MM.1S (cell line): ENCODE measurements around the gene CXXC5.
"Not testable (repeated sequence)": the region's sequence is repeated elsewhere in the genome, so short reads cannot be mapped to it uniquely, and the experiment has no call there.

Experiments used
- DNase-seq: peaks from one replicate; pipeline ENCODE4 v3.0.0-alpha.2; 2015
- H2AFZ ChIP-seq: fragments of 300-600 bp; sonication (generic); 2 replicates; pipeline ENCODE4 v1.6.0; 2016; ENCODE audit warnings: antibody characterized with exemption, low read length
- H3F3A ChIP-seq: fragments of 300-600 bp; sonication (generic); 2 replicates; pipeline ENCODE4 v1.6.1; 2016; ENCODE audit warnings: mild to moderate bottlenecking, antibody characterized with exemption, low read length, moderate library complexity, mixed read lengths; ENCODE audit not compliant: insufficient read depth
- H3K27ac ChIP-seq: fragments of 300-600 bp; sonication (generic); 2 replicates; pipeline ENCODE4 v1.5.1; 2016; ENCODE audit warnings: mild to moderate bottlenecking, low read length
- H3K27me3 ChIP-seq: fragments of 300-600 bp; sonication (generic); replicated peaks from 2 replicates; pipeline ENCODE4 v1.6.0; 2016; ENCODE audit warnings: low read length; ENCODE audit not compliant: insufficient read depth
- H3K36me3 ChIP-seq: fragments of 300-600 bp; sonication (generic); replicated peaks from 2 replicates; pipeline ENCODE4 v1.6.1; 2016; ENCODE audit warnings: mild to moderate bottlenecking, low read length, mixed read lengths; ENCODE audit not compliant: insufficient read depth
- H3K4me1 ChIP-seq: fragments of 300-600 bp; sonication (generic); 2 replicates; pipeline ENCODE4 v1.6.1; 2016; ENCODE audit warnings: low read length, mixed read lengths
- H3K4me2 ChIP-seq: fragments of 300-600 bp; sonication (generic); 2 replicates; pipeline ENCODE4 v1.6.0; 2016; ENCODE audit warnings: low read depth, low read length
- H3K4me3 ChIP-seq: fragments of 300-600 bp; sonication (generic); 2 replicates; pipeline ENCODE4 v1.5.1; 2016; ENCODE audit warnings: low read length, mixed read lengths
- H3K79me2 ChIP-seq: fragments of 300-600 bp; sonication (generic); 2 replicates; pipeline ENCODE4 v1.6.1; 2016; ENCODE audit warnings: mixed run types, low read length, mixed read lengths
- H3K9ac ChIP-seq: fragments of 300-600 bp; sonication (generic); 2 replicates; pipeline ENCODE4 v1.6.1; 2016; ENCODE audit warnings: low read length, mixed read lengths
- H3K9me2 ChIP-seq: fragments of 300-600 bp; sonication (generic); replicated peaks from 2 replicates; pipeline ENCODE4 v1.6.1; 2016; ENCODE audit warnings: mild to moderate bottlenecking, low read length, mixed read lengths; ENCODE audit not compliant: insufficient read depth
- H3K9me3 ChIP-seq: fragments of 300-600 bp; sonication (generic); replicated peaks from 2 replicates; pipeline ENCODE4 v1.6.1; 2016; ENCODE audit warnings: mild to moderate bottlenecking, low read length, mixed read lengths; ENCODE audit not compliant: insufficient read depth
- H4K20me1 ChIP-seq: fragments of 300-600 bp; sonication (generic); 2 replicates; pipeline ENCODE4 v1.6.1; 2016; ENCODE audit warnings: mild to moderate bottlenecking, low read length, moderate library complexity, mixed read lengths; ENCODE audit not compliant: insufficient read depth
- CTCF ChIP-seq: fragments of 300-600 bp; sonication (generic); IDR thresholded peaks from 2 replicates; pipeline ENCODE4 v1.5.1; 2016; ENCODE audit warnings: antibody characterized with exemption, low read length, mixed read lengths
- EZH2 ChIP-seq: fragments of 300-600 bp; sonication (generic); optimal IDR thresholded peaks from 2 replicates; pipeline ENCODE3; 2017; ENCODE audit warnings: low read depth, mild to moderate bottlenecking, antibody characterized with exemption, low read length, mixed read lengths
- EZH2phosphoT487 ChIP-seq: fragments of 300-600 bp; sonication (generic); IDR thresholded peaks from 2 replicates; pipeline ENCODE4 v1.6.1; 2018; ENCODE audit warnings: antibody characterized with exemption, low read length

CXXC5 gene

GRCh38 chr5:139723986-139724587, 75.9 kb downstream of the CXXC5 start:
- Histone ChIP-seq H3K9me2 (no peaks in the 10 kb centered on the region), H3F3A (no peaks in the 10 kb centered on the region), H3K79me2 (no peaks in the 10 kb centered on the region), H3K27ac (no peak overlapping the region), H4K20me1 (no peaks in the 10 kb centered on the region), H3K9me3 (no peaks in the 10 kb centered on the region), H3K36me3 (no peaks in the 10 kb centered on the region), H3K9ac (no peak overlapping the region), H3K4me1 (no peaks in the 10 kb centered on the region), H3K4me2 (no peak overlapping the region), H2AFZ (no peak overlapping the region), H3K4me3 (no peak overlapping the region), H3K27me3 (no peaks in the 10 kb centered on the region)
- TF ChIP-seq EZH2 = no peak
- TF ChIP-seq EZH2phosphoT487 = no peak
- no peak for TF ChIP-seq CTCF
- no peak for DNase-seq

DNA sequence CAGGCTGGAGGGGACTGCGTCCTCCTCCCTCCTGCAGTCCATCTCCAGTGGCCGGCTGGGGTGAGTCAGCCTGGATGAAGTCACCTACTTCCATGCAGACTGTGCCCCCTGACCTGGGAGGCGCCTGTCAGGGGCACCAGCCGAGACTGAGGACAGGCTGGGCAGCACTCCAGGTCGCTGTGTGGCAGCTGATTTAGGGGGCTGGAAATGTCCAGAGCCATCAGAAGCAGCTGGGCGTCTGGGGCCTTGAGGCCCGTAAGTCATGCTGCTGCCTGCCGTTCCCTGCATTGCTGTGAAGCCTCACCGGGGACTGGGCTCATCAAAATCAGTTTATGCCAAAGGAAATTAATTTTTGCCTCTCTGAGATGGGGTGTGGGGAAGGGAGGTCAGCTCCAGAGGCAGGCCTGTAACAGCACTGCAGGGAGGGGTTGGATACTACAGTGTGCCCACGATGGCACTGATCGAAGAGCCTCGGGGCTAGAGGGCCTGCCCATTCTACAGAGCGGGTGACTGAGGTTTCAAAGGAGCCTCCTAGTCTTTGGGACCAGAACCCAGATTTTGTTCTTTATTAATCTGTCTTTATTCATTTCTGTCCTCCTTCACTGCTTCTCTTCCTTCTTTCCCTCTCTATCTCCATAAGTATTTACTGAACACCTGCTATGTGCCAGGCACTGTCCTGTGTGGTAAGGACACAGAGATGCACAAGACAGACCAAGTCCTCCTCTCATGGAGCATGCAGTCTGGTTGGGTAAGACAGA, 77.1 kb downstream of the CXXC5 start:
- Histone ChIP-seq H4K20me1 (no peaks in the 10 kb centered on the region), H3K9me3 (no peaks in the 10 kb centered on the region), H3K4me1 (no peaks in the 10 kb centered on the region), H3K36me3 (no peaks in the 10 kb centered on the region), H3K4me2 (no peak overlapping the region), H3K4me3 (no peak overlapping the region), H3K27ac (no peak overlapping the region), H3K9ac (no peak overlapping the region), H2AFZ (no peak overlapping the region), H3K79me2 (no peaks in the 10 kb centered on the region), H3K9me2 (no peaks in the 10 kb centered on the region), H3K27me3 (no peaks in the 10 kb centered on the region), H3F3A (no peaks in the 10 kb centered on the region)
- no peak for DNase-seq
- TF ChIP-seq EZH2phosphoT487 (no peak), CTCF (no peak), EZH2 (no peak)

DNA sequence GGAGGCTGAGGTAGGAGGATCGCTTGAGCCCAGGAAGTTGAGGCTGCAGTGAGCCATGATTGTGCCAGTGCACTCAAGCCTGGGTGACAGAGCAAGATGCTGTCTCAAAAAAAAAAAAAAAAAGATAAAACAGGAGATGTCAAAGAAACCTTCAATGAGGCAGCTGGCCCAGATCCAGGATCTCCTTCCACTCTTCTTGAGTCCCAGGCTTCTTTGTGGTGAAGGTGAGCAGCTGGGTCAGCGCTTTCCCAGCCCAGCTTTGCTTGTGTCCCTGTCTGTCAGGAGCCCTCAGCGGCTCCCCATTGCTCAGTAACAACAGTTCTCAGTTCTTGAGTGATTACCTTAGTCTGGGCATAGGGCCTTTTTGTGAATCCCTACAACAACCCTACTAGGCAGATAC, 78.1 kb downstream of the CXXC5 start:
- Histone ChIP-seq H3K27me3 (no peaks in the 10 kb centered on the region), H3K36me3 (no peaks in the 10 kb centered on the region), H4K20me1 (no peaks in the 10 kb centered on the region), H3F3A (no peaks in the 10 kb centered on the region), H3K9me3 (no peaks in the 10 kb centered on the region), H3K4me1 (no peaks in the 10 kb centered on the region), H3K4me2 (no peak overlapping the region), H2AFZ (no peak overlapping the region), H3K4me3 (no peak overlapping the region), H3K9ac (no peak overlapping the region), H3K9me2 (no peaks in the 10 kb centered on the region), H3K27ac (no peak overlapping the region), H3K79me2 (no peaks in the 10 kb centered on the region)
- no peak for DNase-seq
- TF ChIP-seq EZH2 = no peak
- TF ChIP-seq CTCF = no peak
- TF ChIP-seq EZH2phosphoT487 = no peak

- H3K9ac ChIP-seq, H2AFZ ChIP-seq, H3K27ac ChIP-seq, DNase-seq, H4K20me1 ChIP-seq, H3K27me3 ChIP-seq, H3K4me2 ChIP-seq, H3K4me3 ChIP-seq, H3K79me2 ChIP-seq, H3K36me3 ChIP-seq, H3F3A ChIP-seq, H3K9me2 ChIP-seq, H3K9me3 ChIP-seq, H3K4me1 ChIP-seq: not testable (repeated sequence)
Measured at GRCh38 chr5:139727615-139728014, 79.5 kb downstream of the CXXC5 start.
